ENCODE measurements around the gene PPIE. TPM values are rescaled to one million over a fixed set of nuclear protein-coding genes. Genes with fewer than 3 reads are reported as not detected.
A peak's percentile ranks its signal among the peaks of the same experiment; 100 is the strongest.
"Not testable (repeated sequence)": the region's sequence is repeated elsewhere in the genome, so short reads cannot be mapped to it uniquely, and the experiment has no call there.

Gene PPIE
- total RNA-seq, 3 donors from 2014 or later = 30.9 to 46.8 (median 41.8) TPM

GRCh38 chr1:39791838-39792237, 53.2 kb downstream of the PPIE start:
- no peak for TF ChIP-seq CTCF (IDR thresholded peaks at IDR 0.05)
- no peak overlapping the region for H3K4me3 ChIP-seq
- H3K9me3 ChIP-seq = no peaks in the 10 kb centered on the region
- ATAC-seq (no peak), DNase-seq (no peak)
- H3K4me1 ChIP-seq (ENCODE audit: low read depth) = no peaks in the 10 kb centered on the region
- no peaks in the 10 kb centered on the region for H3K36me3 ChIP-seq (ENCODE audit: low read depth)
- intact Hi-C loops (cut with DNase I, micrococcal nuclease) = no loop called here

- DNase-seq = no peak
- no peak for TF ChIP-seq CTCF (IDR thresholded peaks at IDR 0.05)
- peaks cover 11% of the 10 kb centered on the region for H3K4me1 ChIP-seq (ENCODE audit: low read depth)
- H3K9me3 ChIP-seq = no peaks in the 10 kb centered on the region
- no peak for ATAC-seq
- H3K36me3 ChIP-seq (ENCODE audit: low read depth) = no peaks in the 10 kb centered on the region
- intact Hi-C loops (cut with DNase I, micrococcal nuclease) = no loop called here
- no peak overlapping the region for H3K4me3 ChIP-seq
Measured at GRCh38 chr1:39795651-39796050, 57.0 kb downstream of the PPIE start.

- intact Hi-C loops (cut with DNase I, micrococcal nuclease); H3K36me3 ChIP-seq (ENCODE audit: low read depth); H3K9me3 ChIP-seq; H3K4me3 ChIP-seq: not testable (repeated sequence)
- peaks cover 12% of the 10 kb centered on the region for H3K4me1 ChIP-seq (ENCODE audit: low read depth)
- peak; percentile 96 for ATAC-seq
- peak; percentile 82 to 93 (median 92) for DNase-seq
Measured at GRCh38 chr1:39798859-39799769, 60.4 kb downstream of the PPIE start.

GRCh38 chr1:39799770-39800470, 61.2 kb downstream of the PPIE start:
- TF ChIP-seq CTCF (IDR thresholded peaks at IDR 0.05) = peak; percentile 79
- no peaks in the 10 kb centered on the region for H3K9me3 ChIP-seq
- H3K4me3 ChIP-seq = no peak overlapping the region
- peaks cover 12% of the 10 kb centered on the region for H3K4me1 ChIP-seq (ENCODE audit: low read depth)
- DNase-seq = peak; percentile 82 to 86 (median 83)
- no peaks in the 10 kb centered on the region for H3K36me3 ChIP-seq (ENCODE audit: low read depth)
- ATAC-seq = peak; percentile 92
- intact Hi-C loops (cut with DNase I, micrococcal nuclease) = no loop called here

- intact Hi-C loops (cut with DNase I, micrococcal nuclease) = no loop called here
- no peak for TF ChIP-seq CTCF (IDR thresholded peaks at IDR 0.05)
- no peak for ATAC-seq
- H3K4me3 ChIP-seq = no peak overlapping the region
- H3K4me1 ChIP-seq (ENCODE audit: low read depth) = peaks cover 12% of the 10 kb centered on the region
- H3K9me3 ChIP-seq = no peaks in the 10 kb centered on the region
- no peak for DNase-seq
- no peaks in the 10 kb centered on the region for H3K36me3 ChIP-seq (ENCODE audit: low read depth)
Measured at GRCh38 chr1:39800471-39800835, 61.8 kb downstream of the PPIE start.
